GM12878 (cell line): ENCODE measurements around the gene PCF11. TPM values are rescaled to one million over a fixed set of nuclear protein-coding genes. Genes with fewer than 3 reads are reported as not detected.

Experiments
- BMI1 ChIP-seq: fragments of 450-650 bp; IDR thresholded peaks from 2 replicates; pipeline ENCODE4 v1.6.1; 2016; ENCODE audit warnings: mild to moderate bottlenecking, moderate library complexity, borderline replicate concordance
- CHD1 ChIP-seq: IDR thresholded peaks from 2 replicates; pipeline ENCODE4 v1.6.1; 2012; ENCODE audit warnings: low read depth, low read length, improper control_type of control experiment
- POLR2AphosphoS2 ChIP-seq: IDR thresholded peaks from 2 replicates; pipeline ENCODE4 v1.6.1; 2011; ENCODE audit warnings: low read depth, mild to moderate bottlenecking, low read length, improper control_type of control experiment, moderate library complexity
- POU2F2 ChIP-seq: IDR thresholded peaks from 3 replicates; pipeline ENCODE4 v1.6.1; 2011; ENCODE audit warnings: low read depth, mild to moderate bottlenecking, low read length, borderline replicate concordance
- RB1 ChIP-seq: fragments of 450-650 bp; formaldehyde crosslinking; IDR thresholded peaks from 2 replicates; pipeline ENCODE4 v1.6.1; 2017; ENCODE audit warnings: mild to moderate bottlenecking, borderline replicate concordance
- RELA ChIP-seq: fragments of 450-650 bp; IDR thresholded peaks from 2 replicates; pipeline ENCODE4 v1.8.0; 2014; ENCODE audit warnings: borderline replicate concordance; ENCODE audit not compliant: partially characterized antibody
- SIN3A ChIP-seq: IDR thresholded peaks from 2 replicates; pipeline ENCODE4 v1.6.1; 2012; ENCODE audit warnings: low read depth, low read length, improper control_type of control experiment
- SMARCA5 ChIP-seq: fragments of 450-650 bp; IDR thresholded peaks from 2 replicates; pipeline ENCODE4 v1.6.1; 2017; ENCODE audit warnings: mild to moderate bottlenecking
- SREBF2 ChIP-seq: IDR thresholded peaks from 2 replicates; pipeline ENCODE4 v1.6.1; 2012; ENCODE audit warnings: mild to moderate bottlenecking, low read length
- TBL1XR1 ChIP-seq: IDR thresholded peaks from 2 replicates; pipeline ENCODE4 v1.6.1; 2012; ENCODE audit warnings: low read depth, low read length, improper control_type of control experiment
- YY1 ChIP-seq: IDR thresholded peaks from 2 replicates; pipeline ENCODE4 v1.6.1; 2011; ENCODE audit warnings: low read depth, mild to moderate bottlenecking, low read length
- polyA plus RNA-seq, 11 experiments: library from polyadenylated mRNA; depleted of rRNA in 4 of 11; unstranded in 6 of 11; stranded (reverse) in 5 of 11; fragments of >200 nt; fragmentation: Nextera tagmentation in 4 of 11; fragmentation: Illumina TruSeq in 1 of 11; extraction: Ambion mirVana in 4 of 11; extraction: Trizol in 1 of 11; gene quantifications; 1 replicate in 1 of 11; 2 replicates in 10 of 11; pipeline versions ENCODE4 v1.2.1 to v1.2.3, GENCODE V29; 2011 to 2016; ENCODE audit warnings: inconsistent platforms in 2 of 11, missing spikeins in 2 of 11, low read depth in 1 of 11
- total RNA-seq, 4 experiments: library from RNA; depleted of rRNA in 3 of 4; stranded (reverse); fragments of >200 nt in 3 of 4; fragmentation: Illumina TruSeq in 1 of 4; extraction: Trizol in 1 of 4; gene quantifications; 2 replicates each; pipeline versions ENCODE4 v1.2.1 to v1.2.3, GENCODE V29; 2013 to 2021
- TF ChIP-seq, protein P1 (sequence below): fragments of 450-650 bp; IDR thresholded peaks from 2 replicates; pipeline ENCODE4 v1.6.1; 2017; ENCODE audit warnings: mild to moderate bottlenecking, low read depth, inconsistent platforms; ENCODE audit not compliant: poor library complexity, severe bottlenecking
- TF ChIP-seq, protein P2 (sequence below): fragments of 450-650 bp; IDR thresholded peaks from 2 replicates; pipeline ENCODE4 v1.6.1; 2016; ENCODE audit warnings: mild to moderate bottlenecking
- TF ChIP-seq, protein P3 (sequence below): IDR thresholded peaks from 2 replicates; pipeline ENCODE4 v1.6.1; 2012; ENCODE audit warnings: low read depth, low read length, improper control_type of control experiment
- TF ChIP-seq, protein P4 (sequence below): fragments of 450-650 bp; IDR thresholded peaks from 2 replicates; pipeline ENCODE4 v1.6.1; 2018; ENCODE audit warnings: mild to moderate bottlenecking, low read depth, moderate library complexity; ENCODE audit not compliant: partially characterized antibody
- TF ChIP-seq, protein P5 (sequence below): IDR thresholded peaks from 2 replicates; pipeline ENCODE4 v1.6.1; 2012; ENCODE audit warnings: low read depth, low read length, improper control_type of control experiment
- TF ChIP-seq, protein P6 (sequence below): fragments of 450-650 bp; IDR thresholded peaks from 2 replicates; pipeline ENCODE4 v1.6.1; 2017; ENCODE audit warnings: mild to moderate bottlenecking

Gene PCF11
- total and polyA plus RNA-seq, 10 of the 15 experiments (the other 5 are each of a cell fraction or from before 2014, with no cell fraction given), result 9.2 to 90.4 (median 48.0) TPM

DNA sequence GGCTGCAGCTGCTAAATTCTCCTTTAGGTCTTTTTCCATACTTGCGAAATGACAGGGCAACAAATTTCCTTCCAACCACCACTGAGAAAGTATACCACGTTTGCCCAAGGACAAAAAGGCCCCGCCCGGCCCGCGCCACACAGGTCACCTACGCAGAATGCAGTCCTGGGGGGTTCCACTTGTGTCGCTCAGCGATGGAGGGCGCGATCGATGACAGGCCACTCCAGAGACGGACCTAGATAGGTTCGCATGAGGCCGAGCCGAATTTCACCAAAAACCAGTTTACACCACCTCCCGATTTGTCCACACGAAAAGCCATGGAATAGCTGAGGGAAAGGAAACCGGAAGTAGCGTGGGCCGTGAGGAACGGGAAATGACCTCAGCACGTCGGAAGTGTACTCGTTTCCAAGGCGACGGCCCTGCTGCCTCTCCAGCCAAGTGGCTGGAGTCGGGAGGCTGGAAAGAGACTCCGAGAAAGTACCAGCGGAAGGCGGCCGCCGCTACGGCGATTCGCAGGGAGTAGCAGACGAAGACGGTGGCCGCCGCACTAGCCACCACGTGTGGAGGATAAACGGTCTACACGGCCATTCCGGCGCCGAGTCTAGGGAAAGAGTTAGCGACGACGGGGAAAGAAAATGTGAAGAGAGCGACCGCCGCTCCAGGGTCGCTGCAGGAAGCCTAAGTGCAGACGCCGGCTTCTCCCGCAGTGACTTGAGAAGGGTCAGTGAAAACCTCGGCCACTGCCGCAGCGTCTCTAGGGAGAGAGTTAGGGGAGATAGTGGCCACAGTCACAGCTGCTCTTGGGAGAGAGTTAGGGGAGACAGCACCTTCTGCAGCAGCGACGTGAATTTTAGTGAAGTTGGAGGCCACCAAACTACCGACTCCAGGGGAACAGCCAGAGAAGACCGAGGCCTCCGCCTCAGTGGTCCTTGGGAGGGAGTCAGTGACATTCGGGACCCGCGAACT lies 36.7 kb downstream of the PCF11 start, which contains the start of gene ANKRD42 (continued):
- TF ChIP-seq SIN3A (peak; percentile 97), POU2F2 (0 out of 3 replicates have a peak, but pooled peaks have one; percentile 6), CHD1 (0 out of 2 replicates have a peak, but pooled peaks have one; percentile 40), YY1 (0 out of 2 replicates have a peak, but pooled peaks have one; percentile 7), POLR2AphosphoS2 (no peak), RELA (peak; percentile 67), SREBF2 (no peak), SMARCA5 (0 out of 2 replicates have a peak, but pooled peaks have one; percentile 55), RB1 (peak; percentile 88; the same call in 1 of the 2 replicates), TBL1XR1 (0 out of 2 replicates have a peak, but pooled peaks have one; percentile 43), BMI1 (peak; percentile 94)
- TF ChIP-seq, protein P1, sequence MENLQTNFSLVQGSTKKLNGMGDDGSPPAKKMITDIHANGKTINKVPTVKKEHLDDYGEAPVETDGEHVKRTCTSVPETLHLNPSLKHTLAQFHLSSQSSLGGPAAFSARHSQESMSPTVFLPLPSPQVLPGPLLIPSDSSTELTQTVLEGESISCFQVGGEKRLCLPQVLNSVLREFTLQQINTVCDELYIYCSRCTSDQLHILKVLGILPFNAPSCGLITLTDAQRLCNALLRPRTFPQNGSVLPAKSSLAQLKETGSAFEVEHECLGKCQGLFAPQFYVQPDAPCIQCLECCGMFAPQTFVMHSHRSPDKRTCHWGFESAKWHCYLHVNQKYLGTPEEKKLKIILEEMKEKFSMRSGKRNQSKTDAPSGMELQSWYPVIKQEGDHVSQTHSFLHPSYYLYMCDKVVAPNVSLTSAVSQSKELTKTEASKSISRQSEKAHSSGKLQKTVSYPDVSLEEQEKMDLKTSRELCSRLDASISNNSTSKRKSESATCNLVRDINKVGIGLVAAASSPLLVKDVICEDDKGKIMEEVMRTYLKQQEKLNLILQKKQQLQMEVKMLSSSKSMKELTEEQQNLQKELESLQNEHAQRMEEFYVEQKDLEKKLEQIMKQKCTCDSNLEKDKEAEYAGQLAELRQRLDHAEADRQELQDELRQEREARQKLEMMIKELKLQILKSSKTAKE, result peak; percentile 15
- TF ChIP-seq, protein P2, sequence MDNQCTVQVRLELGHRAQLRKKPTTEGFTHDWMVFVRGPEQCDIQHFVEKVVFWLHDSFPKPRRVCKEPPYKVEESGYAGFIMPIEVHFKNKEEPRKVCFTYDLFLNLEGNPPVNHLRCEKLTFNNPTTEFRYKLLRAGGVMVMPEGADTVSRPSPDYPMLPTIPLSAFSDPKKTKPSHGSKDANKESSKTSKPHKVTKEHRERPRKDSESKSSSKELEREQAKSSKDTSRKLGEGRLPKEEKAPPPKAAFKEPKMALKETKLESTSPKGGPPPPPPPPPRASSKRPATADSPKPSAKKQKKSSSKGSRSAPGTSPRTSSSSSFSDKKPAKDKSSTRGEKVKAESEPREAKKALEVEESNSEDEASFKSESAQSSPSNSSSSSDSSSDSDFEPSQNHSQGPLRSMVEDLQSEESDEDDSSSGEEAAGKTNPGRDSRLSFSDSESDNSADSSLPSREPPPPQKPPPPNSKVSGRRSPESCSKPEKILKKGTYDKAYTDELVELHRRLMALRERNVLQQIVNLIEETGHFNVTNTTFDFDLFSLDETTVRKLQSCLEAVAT, result peak; percentile 68
- TF ChIP-seq, protein P3, sequence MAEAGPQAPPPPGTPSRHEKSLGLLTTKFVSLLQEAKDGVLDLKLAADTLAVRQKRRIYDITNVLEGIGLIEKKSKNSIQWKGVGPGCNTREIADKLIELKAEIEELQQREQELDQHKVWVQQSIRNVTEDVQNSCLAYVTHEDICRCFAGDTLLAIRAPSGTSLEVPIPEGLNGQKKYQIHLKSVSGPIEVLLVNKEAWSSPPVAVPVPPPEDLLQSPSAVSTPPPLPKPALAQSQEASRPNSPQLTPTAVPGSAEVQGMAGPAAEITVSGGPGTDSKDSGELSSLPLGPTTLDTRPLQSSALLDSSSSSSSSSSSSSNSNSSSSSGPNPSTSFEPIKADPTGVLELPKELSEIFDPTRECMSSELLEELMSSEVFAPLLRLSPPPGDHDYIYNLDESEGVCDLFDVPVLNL, result no peak
- TF ChIP-seq, protein P4, sequence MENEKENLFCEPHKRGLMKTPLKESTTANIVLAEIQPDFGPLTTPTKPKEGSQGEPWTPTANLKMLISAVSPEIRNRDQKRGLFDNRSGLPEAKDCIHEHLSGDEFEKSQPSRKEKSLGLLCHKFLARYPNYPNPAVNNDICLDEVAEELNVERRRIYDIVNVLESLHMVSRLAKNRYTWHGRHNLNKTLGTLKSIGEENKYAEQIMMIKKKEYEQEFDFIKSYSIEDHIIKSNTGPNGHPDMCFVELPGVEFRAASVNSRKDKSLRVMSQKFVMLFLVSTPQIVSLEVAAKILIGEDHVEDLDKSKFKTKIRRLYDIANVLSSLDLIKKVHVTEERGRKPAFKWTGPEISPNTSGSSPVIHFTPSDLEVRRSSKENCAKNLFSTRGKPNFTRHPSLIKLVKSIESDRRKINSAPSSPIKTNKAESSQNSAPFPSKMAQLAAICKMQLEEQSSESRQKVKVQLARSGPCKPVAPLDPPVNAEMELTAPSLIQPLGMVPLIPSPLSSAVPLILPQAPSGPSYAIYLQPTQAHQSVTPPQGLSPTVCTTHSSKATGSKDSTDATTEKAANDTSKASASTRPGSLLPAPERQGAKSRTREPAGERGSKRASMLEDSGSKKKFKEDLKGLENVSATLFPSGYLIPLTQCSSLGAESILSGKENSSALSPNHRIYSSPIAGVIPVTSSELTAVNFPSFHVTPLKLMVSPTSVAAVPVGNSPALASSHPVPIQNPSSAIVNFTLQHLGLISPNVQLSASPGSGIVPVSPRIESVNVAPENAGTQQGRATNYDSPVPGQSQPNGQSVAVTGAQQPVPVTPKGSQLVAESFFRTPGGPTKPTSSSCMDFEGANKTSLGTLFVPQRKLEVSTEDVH, result peak; percentile 81
- TF ChIP-seq, protein P5, sequence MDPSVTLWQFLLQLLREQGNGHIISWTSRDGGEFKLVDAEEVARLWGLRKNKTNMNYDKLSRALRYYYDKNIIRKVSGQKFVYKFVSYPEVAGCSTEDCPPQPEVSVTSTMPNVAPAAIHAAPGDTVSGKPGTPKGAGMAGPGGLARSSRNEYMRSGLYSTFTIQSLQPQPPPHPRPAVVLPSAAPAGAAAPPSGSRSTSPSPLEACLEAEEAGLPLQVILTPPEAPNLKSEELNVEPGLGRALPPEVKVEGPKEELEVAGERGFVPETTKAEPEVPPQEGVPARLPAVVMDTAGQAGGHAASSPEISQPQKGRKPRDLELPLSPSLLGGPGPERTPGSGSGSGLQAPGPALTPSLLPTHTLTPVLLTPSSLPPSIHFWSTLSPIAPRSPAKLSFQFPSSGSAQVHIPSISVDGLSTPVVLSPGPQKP, result peak; percentile 88
- TF ChIP-seq, protein P6, sequence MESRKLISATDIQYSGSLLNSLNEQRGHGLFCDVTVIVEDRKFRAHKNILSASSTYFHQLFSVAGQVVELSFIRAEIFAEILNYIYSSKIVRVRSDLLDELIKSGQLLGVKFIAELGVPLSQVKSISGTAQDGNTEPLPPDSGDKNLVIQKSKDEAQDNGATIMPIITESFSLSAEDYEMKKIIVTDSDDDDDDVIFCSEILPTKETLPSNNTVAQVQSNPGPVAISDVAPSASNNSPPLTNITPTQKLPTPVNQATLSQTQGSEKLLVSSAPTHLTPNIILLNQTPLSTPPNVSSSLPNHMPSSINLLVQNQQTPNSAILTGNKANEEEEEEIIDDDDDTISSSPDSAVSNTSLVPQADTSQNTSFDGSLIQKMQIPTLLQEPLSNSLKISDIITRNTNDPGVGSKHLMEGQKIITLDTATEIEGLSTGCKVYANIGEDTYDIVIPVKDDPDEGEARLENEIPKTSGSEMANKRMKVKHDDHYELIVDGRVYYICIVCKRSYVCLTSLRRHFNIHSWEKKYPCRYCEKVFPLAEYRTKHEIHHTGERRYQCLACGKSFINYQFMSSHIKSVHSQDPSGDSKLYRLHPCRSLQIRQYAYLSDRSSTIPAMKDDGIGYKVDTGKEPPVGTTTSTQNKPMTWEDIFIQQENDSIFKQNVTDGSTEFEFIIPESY, result no peak
